Memory B cell (primary cell): ENCODE data around the gene TSPAN14.

Experiments
- ATAC-seq: fragments of 150-1000 bp; cut with Tn5 transposase; 2 replicates; pipeline ENCODE4 v1.10.0; 2021; ENCODE audit warnings: low read depth, mild to moderate bottlenecking, moderate library complexity
- DNase-seq, 2 donors: peaks; one replicate each; pipeline ENCODE4 v3.0.0; 2022; ENCODE audit warnings: low spot score in 2 of 2
- H3K27ac Mint-ChIP-seq: one replicate; pipeline ENCODE4 v1.8.0; 2022; ENCODE audit warnings: mild to moderate bottlenecking, moderate library complexity, mixed read lengths
- H3K27me3 Mint-ChIP-seq: one replicate; pipeline ENCODE4 v1.8.0; 2022; ENCODE audit warnings: mixed read lengths
- H3K36me3 Mint-ChIP-seq: one replicate; pipeline ENCODE4 v1.8.0; 2022; ENCODE audit warnings: mild to moderate bottlenecking, mixed read lengths
- H3K4me1 Mint-ChIP-seq: one replicate; pipeline ENCODE4 v1.8.0; 2022; ENCODE audit warnings: mixed read lengths
- H3K4me3 Mint-ChIP-seq: one replicate; pipeline ENCODE4 v1.8.0; 2022; ENCODE audit warnings: mild to moderate bottlenecking, moderate library complexity, mixed read lengths
- H3K9me3 Mint-ChIP-seq: one replicate; pipeline ENCODE4 v1.8.0; 2022; ENCODE audit warnings: mixed read lengths

Gene TSPAN14

GRCh38 chr10:80465451-80465835, 11.3 kb downstream of the TSPAN14 start:
- ATAC-seq (no peak), DNase-seq (no peak)
- peak overlapping the region; percentile 62 for H3K4me3 Mint-ChIP-seq
- no peaks in the 10 kb centered on the region for H3K9me3 Mint-ChIP-seq
- peaks cover 3% of the 10 kb centered on the region for H3K36me3 Mint-ChIP-seq
- no peaks in the 10 kb centered on the region for H3K27me3 Mint-ChIP-seq
- H3K27ac Mint-ChIP-seq, result peak overlapping the region; percentile 72
- H3K4me1 Mint-ChIP-seq, result peaks cover 58% of the 10 kb centered on the region

DNA sequence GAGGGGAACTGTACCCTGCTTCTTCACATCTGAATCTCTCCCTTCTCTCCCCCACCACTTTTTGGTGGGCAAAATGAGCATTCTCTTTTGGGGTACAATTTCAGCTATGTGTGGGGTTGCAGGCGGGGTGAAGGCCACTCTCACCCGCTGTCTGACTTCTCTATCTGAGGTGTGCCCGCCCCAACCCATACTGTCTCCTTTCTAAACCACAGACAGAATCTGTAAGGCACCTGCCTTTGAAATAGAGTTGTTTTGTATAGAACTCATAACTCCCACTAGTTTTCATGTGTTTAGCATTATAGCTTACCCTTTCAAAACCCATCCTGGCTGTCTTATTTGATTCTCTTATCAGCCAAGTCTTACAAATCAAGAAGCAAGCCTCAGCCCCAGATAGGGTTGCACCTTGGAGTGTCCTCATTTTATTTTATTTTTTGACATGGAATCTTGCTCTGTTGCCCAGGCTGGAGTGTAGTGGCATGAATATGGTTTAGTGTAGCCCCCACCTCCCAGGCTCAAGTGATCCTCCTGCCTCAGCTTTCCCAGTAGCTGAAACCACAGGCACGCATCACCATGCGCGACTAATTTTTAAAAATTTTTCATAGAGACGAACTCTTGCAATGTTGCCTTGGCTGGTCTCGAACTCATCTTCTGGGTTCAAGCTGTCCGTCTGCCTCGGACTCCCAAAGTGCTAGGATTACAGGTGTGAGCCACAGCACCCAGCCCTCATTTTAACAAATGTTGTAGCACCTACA, 11.9 kb downstream of the TSPAN14 start:
- no peaks in the 10 kb centered on the region for H3K27me3 Mint-ChIP-seq
- peaks cover 8% of the 10 kb centered on the region for H3K36me3 Mint-ChIP-seq
- no peaks in the 10 kb centered on the region for H3K9me3 Mint-ChIP-seq
- peaks cover 57% of the 10 kb centered on the region for H3K4me1 Mint-ChIP-seq
- peak overlapping the region; percentile 64 for H3K4me3 Mint-ChIP-seq
- peak overlapping the region; percentile 72 for H3K27ac Mint-ChIP-seq
- DNase-seq, result no peak
- peak; percentile 72 for ATAC-seq

DNA sequence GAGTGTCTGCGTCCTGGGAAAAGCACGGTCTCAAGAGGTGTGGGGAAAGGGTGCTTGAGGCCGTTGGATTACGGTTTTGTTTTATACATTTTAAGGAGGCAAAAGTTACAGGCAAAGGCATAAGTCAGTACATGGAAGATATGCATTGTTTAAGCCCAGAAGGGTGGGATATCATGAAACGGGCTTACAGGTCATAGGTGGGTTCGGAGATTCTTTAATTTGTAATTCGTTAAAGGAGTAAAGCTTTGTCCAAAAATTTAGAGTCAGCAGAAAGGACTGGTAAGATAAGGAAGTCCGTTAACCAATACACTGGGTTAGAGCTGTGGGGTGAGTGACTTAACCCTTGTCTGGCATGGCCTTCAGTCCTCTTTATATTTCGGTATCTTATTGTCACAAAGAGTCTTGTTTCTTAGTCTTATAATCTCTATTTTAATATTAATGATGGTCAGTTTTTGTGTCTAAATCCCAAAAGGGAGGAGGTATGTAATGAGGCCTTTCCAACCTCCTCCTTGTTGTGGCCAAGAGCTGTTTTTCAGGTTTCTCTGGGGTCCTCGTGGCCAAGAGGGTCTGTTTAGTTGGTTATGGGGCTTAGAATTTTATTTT, 12.7 kb downstream of the TSPAN14 start:
- DNase-seq, result no peak
- H3K36me3 Mint-ChIP-seq, result peaks cover 9% of the 10 kb centered on the region
- peaks cover 59% of the 10 kb centered on the region for H3K4me1 Mint-ChIP-seq
- peak overlapping the region; percentile 72 for H3K27ac Mint-ChIP-seq
- ATAC-seq, result no peak
- H3K27me3 Mint-ChIP-seq, result no peaks in the 10 kb centered on the region
- H3K9me3 Mint-ChIP-seq, result no peaks in the 10 kb centered on the region
- no peak overlapping the region for H3K4me3 Mint-ChIP-seq

DNA sequence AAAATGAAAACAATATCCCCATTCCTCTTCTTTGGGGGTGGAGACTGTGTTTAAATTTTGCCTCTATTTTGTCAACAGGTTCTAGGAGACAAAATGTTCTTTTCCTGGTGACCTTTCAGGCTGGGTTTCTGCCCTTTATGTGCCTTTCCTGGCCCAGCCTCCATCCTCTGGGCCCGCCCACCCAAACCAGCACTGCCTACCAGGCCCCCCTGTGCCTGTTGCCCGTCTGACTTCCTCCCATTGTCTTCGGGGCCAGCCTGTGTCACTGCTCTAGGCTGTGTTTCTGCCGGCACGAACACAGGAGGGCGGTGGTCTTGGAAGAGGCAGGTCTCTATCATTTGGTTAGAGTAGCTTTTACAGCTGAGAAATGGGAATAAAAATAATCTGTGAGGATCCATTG, 13.9 kb downstream of the TSPAN14 start:
- ATAC-seq (peak; percentile 16), DNase-seq (no peak)
- peaks cover 60% of the 10 kb centered on the region for H3K4me1 Mint-ChIP-seq
- no peaks in the 10 kb centered on the region for H3K27me3 Mint-ChIP-seq
- H3K36me3 Mint-ChIP-seq, result peaks cover 9% of the 10 kb centered on the region
- peak overlapping the region; percentile 43 for H3K27ac Mint-ChIP-seq
- H3K9me3 Mint-ChIP-seq, result no peaks in the 10 kb centered on the region
- H3K4me3 Mint-ChIP-seq, result peak overlapping the region; percentile 21

- no peaks in the 10 kb centered on the region for H3K27me3 Mint-ChIP-seq
- peaks cover 11% of the 10 kb centered on the region for H3K36me3 Mint-ChIP-seq
- H3K4me1 Mint-ChIP-seq, result peaks cover 56% of the 10 kb centered on the region
- peak overlapping the region; percentile 75 for H3K27ac Mint-ChIP-seq
- H3K4me3 Mint-ChIP-seq, result no peak overlapping the region
- no peak for ATAC-seq
- no peaks in the 10 kb centered on the region for H3K9me3 Mint-ChIP-seq
- DNase-seq, result no peak
Observed at GRCh38 chr10:80468806-80469421, 14.8 kb downstream of the TSPAN14 start.

DNA sequence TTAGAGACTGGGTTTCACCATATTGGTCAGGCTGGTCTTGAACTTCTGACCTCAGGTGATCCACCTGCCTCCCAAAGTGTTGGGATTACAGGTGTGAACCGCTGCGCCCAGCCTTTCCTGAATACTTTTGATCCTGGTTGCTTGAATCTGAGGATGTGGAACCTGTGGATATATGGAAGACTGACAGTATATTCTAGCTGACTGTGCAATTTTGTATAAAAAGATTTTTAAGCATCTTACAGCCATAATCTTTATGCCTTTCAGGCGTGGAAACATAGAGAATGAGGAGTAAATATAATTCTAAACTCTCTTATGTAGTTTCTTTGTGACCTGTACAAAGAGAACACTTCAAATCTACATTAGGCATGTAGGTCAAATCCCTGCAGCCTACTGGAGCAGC, 16.2 kb downstream of the TSPAN14 start:
- ATAC-seq, result no peak
- H3K9me3 Mint-ChIP-seq, result no peaks in the 10 kb centered on the region
- no peak overlapping the region for H3K4me3 Mint-ChIP-seq
- H3K27ac Mint-ChIP-seq, result peak overlapping the region; percentile 97
- H3K36me3 Mint-ChIP-seq, result peaks cover 13% of the 10 kb centered on the region
- DNase-seq, result no peak
- H3K27me3 Mint-ChIP-seq, result no peaks in the 10 kb centered on the region
- peaks cover 54% of the 10 kb centered on the region for H3K4me1 Mint-ChIP-seq

GRCh38 chr10:80471001-80471400, 16.9 kb downstream of the TSPAN14 start:
- Mint-ChIP-seq H3K27me3 (no peaks in the 10 kb centered on the region), H3K4me3 (no peak overlapping the region), H3K36me3 (peaks cover 13% of the 10 kb centered on the region), H3K9me3 (no peaks in the 10 kb centered on the region), H3K27ac (peak overlapping the region; percentile 97), H3K4me1 (peaks cover 49% of the 10 kb centered on the region)
- ATAC-seq (no peak), DNase-seq (no peak)

GRCh38 chr10:80471715-80472233, 17.7 kb downstream of the TSPAN14 start:
- H3K36me3 Mint-ChIP-seq, result peaks cover 13% of the 10 kb centered on the region
- peak overlapping the region; percentile 97 for H3K27ac Mint-ChIP-seq
- no peaks in the 10 kb centered on the region for H3K27me3 Mint-ChIP-seq
- H3K9me3 Mint-ChIP-seq, result no peaks in the 10 kb centered on the region
- peak; percentile 16 for ATAC-seq
- no peak for DNase-seq
- peaks cover 41% of the 10 kb centered on the region for H3K4me1 Mint-ChIP-seq
- H3K4me3 Mint-ChIP-seq, result no peak overlapping the region

- Mint-ChIP-seq H3K4me1 (peaks cover 43% of the 10 kb centered on the region), H3K36me3 (peaks cover 18% of the 10 kb centered on the region), H3K9me3 (peaks cover 2% of the 10 kb centered on the region), H3K27ac (peak overlapping the region; percentile 97), H3K27me3 (no peaks in the 10 kb centered on the region), H3K4me3 (peak overlapping the region; percentile 43)
- ATAC-seq, result peak; percentile 92
- peak in 1 of 2 donors; percentile 33 for DNase-seq
Observed at GRCh38 chr10:80472234-80473095, 18.4 kb downstream of the TSPAN14 start.

GRCh38 chr10:80473096-80473657, 19.1 kb downstream of the TSPAN14 start:
- peaks cover 6% of the 10 kb centered on the region for H3K9me3 Mint-ChIP-seq

GRCh38 chr10:80473692-80474596, 19.8 kb downstream of the TSPAN14 start:
- Mint-ChIP-seq H3K4me3 (no peak overlapping the region), H3K4me1 (peaks cover 40% of the 10 kb centered on the region), H3K9me3 (peaks cover 7% of the 10 kb centered on the region), H3K27me3 (no peaks in the 10 kb centered on the region), H3K36me3 (peaks cover 28% of the 10 kb centered on the region), H3K27ac (peak overlapping the region; percentile 97)
- ATAC-seq (no peak), DNase-seq (no peak)

More at GRCh38 chr10:80473096-80473657, 19.1 kb downstream of the TSPAN14 start:
- H3K4me3 Mint-ChIP-seq, result no peak overlapping the region
- no peaks in the 10 kb centered on the region for H3K27me3 Mint-ChIP-seq
- H3K36me3 Mint-ChIP-seq, result peaks cover 25% of the 10 kb centered on the region
- ATAC-seq (no peak), DNase-seq (no peak)
- H3K27ac Mint-ChIP-seq, result peak overlapping the region; percentile 97
- peaks cover 41% of the 10 kb centered on the region for H3K4me1 Mint-ChIP-seq

DNA sequence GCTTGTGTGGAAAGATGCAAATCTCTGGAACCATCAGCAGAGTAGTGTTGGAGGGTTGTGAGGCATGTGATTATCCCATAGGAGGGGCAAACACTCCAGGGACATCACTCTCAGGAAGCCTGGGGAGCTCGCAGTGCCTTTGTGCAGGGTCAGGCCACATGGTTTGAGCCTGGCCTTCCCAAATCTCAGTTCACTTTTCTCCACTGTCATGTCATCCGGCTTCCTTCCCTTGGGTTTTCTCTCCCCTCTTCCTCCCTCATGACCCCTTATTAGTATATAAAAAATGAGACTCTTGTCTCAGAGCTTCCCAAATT, 20.4 kb downstream of the TSPAN14 start:
- DNase-seq (no peak), ATAC-seq (no peak)
- peak overlapping the region; percentile 97 for H3K27ac Mint-ChIP-seq
- H3K9me3 Mint-ChIP-seq, result peaks cover 7% of the 10 kb centered on the region
- peaks cover 25% of the 10 kb centered on the region for H3K36me3 Mint-ChIP-seq
- H3K4me3 Mint-ChIP-seq, result no peak overlapping the region
- H3K27me3 Mint-ChIP-seq, result no peaks in the 10 kb centered on the region
- peaks cover 37% of the 10 kb centered on the region for H3K4me1 Mint-ChIP-seq

DNA sequence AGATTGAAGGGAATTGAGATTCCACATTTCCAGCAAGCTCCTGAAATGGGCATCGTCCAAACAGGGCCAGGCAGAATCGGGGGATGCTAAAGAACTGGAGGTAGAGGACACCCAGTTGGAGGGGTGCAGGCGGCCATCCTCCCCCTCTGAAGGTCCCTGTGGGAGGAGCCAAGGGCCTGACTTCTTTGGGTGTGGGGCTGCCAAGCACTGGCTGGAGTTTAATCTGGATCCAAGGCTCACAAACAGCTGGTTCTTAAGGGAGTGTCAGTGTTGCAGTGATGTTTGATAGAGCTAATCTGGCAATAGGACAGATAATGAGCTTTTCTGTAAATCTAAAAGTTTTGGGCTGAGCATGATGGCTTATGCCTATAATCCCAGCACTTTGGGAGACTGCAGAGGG, 20.8 kb downstream of the TSPAN14 start:
- H3K4me1 Mint-ChIP-seq, result peaks cover 36% of the 10 kb centered on the region
- H3K27ac Mint-ChIP-seq, result peak overlapping the region; percentile 97
- H3K27me3 Mint-ChIP-seq, result no peaks in the 10 kb centered on the region
- peaks cover 25% of the 10 kb centered on the region for H3K36me3 Mint-ChIP-seq
- H3K9me3 Mint-ChIP-seq, result peaks cover 7% of the 10 kb centered on the region
- no peak overlapping the region for H3K4me3 Mint-ChIP-seq
- ATAC-seq (no peak), DNase-seq (no peak)
